GM21367 (cell line): ENCODE data around the gene GNMT.

ENCODE experiments used
- ATAC-seq: cut with Tn5 transposase; IDR thresholded peaks from one replicate; pipeline ENCODE4 v1.9.1; 2021; ENCODE audit not compliant: unreplicated experiment

Gene GNMT

GRCh38 chr6:43012364-43012763 lies 51.8 kb downstream of the GNMT start:
- no peak for ATAC-seq

DNA sequence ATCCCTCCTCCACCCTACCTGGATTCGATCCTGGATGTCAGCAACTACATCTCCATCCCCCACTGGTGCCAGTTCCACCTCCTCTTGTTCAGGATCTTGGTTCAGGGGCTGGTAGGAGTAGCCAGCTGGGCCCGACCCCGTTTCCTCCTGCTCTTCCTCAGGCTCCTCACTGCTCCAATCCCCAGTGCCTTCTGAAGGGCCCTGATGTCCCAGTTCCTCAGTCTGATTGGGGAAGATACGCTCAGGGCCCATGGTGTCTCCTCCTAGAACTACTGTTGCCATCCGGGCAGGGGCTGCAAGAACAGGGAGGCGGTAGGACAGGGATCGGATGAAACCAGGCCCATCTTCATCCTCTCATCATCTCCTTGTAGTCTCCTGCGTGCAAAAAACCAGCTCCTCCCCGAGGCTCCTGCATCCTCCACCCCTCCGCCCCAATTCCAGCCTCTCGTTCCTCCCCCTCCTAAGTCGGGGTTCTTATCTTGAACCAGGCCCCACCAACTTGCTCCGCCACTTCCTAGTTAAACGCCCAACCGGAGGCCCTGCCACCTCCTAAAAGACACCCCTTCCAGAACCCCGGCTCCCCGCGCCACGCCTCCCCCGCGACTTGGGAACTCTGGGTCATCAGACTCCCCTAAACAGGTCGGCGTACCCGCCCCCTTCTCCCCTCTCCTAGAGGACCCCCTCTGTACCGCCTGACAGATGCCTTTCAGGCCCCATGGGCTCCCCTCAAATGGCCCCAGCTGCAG lies 52.7 kb downstream of the GNMT start:
- ATAC-seq = no peak
